GM18526 (cell line): ENCODE results near the gene ADARB2.

ENCODE experiments used
- POLR2A ChIP-seq: IDR thresholded peaks from 3 replicates; pipeline ENCODE4 v1.6.1; 2011; ENCODE audit not compliant: insufficient read length; ENCODE audit errors: extremely low read depth

The ADARB2 gene

DNA sequence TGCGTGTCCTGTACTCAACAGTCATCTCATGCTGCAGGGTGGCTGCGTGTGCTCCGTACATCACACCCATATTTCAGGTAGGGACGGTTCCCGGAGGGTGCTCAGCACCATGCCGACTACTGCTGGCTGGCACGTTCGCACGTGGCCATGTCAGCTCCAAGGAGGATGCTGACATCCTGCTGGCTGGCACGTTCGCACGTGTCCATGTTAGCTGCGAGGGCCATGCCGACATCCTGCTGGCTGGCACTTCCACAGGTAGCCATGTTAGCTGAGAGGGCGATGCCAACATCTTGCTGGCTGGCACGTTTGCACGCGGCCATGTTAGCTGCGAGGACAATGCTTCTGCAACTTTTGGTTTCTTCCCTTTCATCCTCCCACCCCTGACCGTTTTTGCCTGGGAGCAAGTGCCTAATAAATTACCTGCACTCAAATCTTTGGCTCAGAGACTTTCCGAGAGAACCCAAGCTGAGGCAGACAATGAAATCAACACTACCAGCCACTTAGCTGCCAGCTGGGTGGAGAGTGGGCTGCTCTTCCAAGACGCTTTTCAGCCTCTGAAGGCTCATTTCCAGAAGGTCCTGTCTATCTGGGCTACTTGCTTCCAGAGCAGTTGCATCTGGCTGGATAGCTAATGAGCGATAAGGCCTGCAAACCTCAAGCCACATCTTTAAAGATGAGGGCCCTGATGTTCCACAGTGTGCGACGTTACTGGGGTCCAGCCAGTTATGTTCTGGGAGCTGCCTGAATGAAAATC lies 576.6 kb downstream of the ADARB2 start:
- no peak for TF ChIP-seq POLR2A

DNA sequence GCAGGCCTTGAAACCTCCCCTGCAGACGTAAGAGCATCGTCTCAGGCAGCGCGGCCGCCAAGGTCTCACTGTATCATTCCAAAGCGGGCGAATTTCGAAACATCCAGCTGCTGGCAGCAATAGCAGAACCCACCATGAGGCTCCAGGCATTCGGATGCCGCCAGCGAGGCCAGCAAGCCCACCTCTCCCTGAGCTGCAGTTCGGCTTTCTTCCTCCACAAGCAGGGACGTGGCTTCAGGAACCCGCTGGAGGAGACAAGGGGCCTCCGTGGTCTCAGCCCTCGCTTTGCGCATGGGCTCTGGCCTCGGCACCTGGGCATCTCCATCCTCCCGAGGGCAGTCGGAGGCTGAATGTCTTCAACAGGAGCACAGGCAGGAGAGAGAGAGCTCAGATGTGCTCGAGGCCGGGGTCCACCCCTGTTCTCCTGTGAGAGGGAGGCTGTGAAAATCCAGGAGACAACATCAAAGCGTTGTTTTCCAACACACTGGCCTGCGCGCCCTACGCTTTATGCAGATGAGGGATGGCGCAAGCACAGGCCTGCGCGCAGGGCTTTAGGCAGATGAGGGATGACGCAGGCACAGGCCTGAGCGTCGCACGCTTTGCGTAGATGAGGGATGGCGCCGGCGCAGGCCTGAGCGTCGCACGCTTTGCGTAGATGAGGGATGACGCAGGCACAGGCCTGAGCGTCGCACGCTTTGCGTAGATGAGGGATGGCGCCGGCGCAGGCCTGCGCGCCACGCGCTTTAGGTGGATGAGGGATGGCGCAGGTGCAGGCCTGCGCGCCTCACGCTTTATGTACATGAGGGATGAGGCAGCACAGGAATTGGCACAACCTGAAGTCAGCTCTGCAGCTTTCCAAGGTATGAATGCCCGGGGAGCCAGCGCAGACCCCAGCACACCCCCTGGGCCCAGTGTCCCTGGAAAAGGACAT lies 577.9 kb downstream of the ADARB2 start:
- no peak for TF ChIP-seq POLR2A

DNA sequence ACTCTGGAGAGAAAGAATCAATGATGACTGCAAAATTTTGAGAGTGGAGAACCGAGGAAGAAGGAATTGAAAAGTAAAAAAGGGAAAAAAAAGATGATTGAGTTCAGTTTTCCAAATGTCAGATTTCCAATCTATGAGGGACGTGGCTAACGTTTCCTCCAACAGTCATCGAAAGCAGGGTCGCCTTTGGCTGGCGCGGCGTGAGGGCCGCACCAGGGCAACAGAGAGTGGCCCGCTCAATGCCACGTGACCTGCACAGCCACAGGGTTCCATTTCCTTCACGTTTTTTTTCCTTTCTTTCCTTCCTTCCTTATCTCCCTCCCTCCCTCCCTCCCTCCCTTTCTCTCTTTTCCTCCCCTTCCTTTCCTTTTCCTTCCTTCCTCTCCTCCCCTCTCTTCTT lies 579.3 kb downstream of the ADARB2 start:
- no peak for TF ChIP-seq POLR2A

DNA sequence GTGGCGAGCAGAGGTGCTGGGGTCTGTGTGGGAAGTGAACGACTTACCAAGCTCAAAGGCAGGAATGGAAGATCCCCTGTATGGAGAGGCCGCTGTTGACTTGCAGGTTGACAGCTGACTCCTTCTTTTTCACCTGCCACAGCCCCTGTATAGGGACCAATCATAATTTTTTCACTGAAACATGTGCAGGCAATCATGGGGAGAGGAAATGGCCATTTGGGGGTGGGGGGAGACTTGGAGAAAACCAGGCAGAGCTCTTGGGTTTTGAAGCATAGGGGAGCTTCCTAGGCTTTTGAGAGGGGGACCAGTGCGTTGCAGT lies 579.8 kb downstream of the ADARB2 start:
- TF ChIP-seq POLR2A = no peak

DNA sequence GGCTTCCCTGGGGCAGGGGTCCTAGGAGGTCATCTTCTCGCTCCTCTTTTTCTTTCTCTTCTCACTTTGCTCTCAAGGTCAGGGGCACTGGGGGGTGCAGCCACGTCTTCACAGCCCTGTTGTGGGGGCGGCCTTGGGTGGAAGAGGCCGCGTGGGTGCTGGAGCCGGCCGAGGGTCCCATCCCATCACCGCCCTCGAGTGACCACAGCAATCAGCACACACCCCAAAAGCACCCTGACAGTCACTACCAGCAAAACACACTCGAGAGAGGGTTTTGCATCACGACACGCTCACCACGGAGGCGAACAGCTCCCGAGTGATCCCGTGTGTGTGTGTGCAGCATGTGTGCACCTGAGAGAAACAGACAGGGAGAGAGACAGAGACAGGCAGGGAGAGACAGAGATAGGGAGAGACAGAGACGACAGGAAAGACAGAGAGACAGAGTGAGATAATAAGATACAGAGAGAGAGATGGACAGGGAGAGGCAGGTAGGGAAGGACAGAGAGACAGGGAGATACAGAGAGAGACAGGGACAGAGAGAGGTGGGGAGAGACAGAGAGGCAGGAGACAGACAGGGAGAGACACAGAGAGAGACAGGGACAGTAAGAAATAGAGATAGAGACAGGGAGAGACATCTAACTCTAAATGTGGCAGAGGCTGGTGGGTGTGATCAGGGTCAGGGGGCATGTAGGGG lies 580.3 kb downstream of the ADARB2 start:
- no peak for TF ChIP-seq POLR2A

DNA sequence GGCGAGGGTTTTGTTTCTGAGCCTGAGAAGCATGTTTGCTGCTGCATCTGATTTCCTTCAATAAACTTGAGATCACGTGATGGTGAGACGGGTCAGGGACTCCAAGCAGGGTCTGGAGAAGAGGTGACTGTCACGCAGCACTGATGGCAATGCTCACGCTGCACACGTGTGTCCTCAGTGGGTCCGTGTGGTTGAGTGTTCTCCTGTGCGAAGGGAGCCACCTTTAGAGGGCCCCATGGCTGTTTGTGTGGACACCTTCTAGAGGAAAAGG lies 580.8 kb downstream of the ADARB2 start:
- no peak for TF ChIP-seq POLR2A

DNA sequence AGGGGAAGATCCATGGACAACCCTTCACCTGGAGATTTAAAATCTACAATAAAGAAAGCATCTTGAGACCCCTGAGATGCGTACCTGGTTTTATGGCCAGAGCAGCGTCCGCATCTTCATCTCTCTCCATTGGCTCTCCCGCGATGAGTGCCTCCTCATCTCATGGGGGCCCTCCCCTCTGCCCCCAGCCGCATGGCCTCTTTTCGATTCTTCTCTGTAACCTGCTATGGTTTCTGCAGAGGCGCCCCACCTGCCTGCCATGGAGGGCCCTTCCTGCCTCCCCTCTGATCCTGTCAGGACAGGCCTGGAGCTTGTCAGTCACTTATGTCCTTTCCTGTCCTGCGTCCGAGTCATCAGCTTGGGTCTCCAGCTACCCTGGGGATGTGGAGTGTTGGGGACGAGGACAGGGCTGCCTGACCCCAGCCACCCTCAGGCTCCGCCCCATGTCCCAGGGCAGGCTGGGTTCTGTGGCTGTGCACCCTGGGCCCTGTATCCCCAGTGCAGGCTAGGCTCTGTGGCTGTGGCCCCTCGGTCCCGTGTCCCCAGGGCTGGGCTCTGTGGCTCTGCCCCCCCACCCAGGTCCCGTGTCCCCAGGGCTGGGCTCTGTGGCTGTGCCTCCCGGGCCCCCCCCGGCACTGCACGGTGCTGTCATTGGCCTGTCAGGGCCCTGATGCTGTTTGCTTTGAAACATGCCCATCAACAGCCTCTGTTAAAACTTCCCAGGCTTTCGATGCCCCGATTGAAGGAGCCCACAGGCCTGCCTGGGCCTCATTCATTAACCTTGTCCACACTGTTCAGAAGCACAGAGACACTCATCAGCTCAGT lies 581.3 kb downstream of the ADARB2 start:
- TF ChIP-seq POLR2A = no peak

DNA sequence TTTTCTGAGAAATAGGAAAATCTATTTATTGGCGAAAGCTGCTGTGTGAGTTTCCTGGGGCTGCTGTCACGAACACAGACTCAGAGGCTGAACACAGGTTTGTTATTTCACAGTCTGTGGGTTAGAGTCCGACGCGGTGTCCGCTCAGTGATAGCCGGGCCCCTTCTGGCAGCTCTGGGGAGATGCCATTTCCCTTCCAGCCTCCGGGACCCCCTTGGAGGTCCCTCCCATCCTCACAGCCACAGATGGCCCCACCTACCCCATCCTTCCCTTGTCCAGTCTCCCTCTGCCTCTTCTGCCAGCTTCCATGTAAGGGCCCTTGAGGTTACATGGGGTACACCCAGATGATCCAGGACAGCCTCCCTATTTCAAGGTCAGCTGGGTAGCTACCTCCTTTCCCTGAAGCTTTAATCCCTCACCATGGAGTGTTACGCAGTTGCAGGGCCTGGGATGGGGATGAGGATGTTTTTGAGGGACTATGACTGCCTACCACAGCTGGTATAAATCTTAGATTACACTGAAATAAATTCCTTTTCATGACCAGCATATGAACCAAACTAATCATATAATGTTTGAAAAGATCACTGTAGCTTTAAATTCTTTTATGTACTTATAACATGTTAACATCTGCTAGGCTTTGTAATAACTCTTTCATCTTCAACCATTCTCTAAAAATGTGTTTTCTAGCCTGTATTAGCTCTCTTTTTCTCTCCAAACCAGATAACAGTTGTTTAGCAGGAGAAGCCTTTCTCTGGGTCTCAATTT lies 582.6 kb downstream of the ADARB2 start:
- no peak for TF ChIP-seq POLR2A

DNA sequence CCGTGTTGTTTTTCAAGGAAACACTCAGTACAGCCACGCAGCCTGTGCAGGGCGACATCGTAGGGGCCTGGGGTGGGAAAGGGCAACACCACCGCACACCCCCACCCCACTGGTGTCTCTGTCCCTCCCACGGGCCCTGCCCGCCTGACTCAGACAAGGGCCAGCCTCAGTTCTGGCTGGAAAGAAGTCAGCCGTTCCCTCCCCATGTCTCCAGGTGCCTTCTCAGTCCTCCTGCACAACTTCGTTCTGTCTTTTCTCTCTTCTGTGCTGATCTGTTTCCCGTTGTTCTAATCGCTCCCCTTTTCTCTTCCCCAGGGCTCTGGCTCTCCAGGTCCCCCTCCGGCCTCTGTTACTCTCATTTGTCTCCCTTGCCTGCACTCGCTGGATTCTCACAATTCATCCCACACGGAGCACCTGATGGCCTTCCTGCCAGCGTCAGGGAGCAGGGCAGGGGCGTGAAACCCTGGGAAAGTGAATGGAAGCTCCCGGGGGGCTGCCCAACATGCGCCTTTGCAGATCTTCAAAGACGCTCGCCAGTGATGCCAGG lies 583.4 kb downstream of the ADARB2 start:
- TF ChIP-seq POLR2A = no peak

DNA sequence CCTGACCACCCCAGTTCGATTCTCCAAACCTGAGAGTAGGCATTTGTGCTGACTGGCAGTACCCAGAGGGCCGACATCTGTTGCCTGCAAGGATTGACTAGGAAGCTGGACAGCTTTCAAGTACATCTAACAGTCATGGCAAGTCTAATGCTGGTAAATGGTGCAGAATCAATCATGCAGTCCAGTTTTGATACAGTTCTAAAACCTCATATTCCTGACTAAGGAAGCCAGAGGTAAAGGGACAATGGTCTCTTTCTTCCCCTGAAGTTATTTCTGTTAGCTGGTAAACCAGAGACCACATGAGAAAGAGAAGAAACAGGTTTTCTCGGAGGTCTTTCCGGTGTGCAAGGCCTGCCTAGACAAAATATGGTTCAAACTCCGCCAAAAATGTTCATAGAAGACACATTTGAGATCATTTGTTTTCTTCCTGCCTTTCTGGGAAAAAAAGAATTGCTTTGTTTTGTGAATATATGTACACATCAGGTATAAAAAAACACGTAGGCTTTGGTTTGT lies 584.0 kb downstream of the ADARB2 start:
- TF ChIP-seq POLR2A = no peak

DNA sequence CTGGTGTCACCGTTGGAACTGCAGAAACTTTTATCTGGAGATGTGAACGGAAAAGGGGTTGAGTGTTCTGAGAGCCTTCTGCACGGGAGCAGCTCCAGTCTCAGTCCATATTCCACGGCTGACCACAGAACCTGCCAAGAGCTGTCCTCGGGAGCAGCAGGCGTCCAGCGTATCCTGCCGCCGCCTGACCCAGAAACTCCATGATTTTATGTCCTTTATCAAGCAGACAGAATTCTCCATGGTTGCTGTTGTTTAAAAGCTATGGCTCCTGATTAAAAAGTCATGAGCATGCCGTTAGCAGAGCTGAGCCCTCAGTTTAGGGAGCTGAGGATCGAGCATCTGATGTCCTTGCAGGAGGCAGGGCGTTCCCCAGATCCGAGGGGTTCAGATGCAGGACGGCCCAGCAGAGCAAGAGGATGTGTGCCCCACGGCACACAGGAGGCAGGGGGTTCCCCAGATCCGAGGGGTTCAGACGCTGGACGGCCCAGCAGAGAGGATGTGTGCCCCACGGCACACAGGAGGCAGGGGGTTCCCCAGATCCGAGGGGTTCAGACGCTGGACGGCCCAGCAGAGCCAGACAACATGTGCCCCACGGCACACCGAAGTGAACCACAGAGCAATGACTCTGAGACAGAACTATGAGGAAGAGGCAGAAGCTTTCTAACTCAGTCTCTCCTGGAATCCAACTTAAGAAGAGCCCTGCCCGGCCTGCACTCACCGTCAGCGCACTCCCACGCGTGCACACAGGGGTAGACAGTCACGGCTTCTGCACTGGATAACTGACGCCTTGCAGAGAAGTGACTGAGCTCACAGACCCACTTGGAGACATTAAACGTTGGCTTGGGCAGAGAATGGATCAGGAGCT lies 584.7 kb downstream of the ADARB2 start:
- no peak for TF ChIP-seq POLR2A

DNA sequence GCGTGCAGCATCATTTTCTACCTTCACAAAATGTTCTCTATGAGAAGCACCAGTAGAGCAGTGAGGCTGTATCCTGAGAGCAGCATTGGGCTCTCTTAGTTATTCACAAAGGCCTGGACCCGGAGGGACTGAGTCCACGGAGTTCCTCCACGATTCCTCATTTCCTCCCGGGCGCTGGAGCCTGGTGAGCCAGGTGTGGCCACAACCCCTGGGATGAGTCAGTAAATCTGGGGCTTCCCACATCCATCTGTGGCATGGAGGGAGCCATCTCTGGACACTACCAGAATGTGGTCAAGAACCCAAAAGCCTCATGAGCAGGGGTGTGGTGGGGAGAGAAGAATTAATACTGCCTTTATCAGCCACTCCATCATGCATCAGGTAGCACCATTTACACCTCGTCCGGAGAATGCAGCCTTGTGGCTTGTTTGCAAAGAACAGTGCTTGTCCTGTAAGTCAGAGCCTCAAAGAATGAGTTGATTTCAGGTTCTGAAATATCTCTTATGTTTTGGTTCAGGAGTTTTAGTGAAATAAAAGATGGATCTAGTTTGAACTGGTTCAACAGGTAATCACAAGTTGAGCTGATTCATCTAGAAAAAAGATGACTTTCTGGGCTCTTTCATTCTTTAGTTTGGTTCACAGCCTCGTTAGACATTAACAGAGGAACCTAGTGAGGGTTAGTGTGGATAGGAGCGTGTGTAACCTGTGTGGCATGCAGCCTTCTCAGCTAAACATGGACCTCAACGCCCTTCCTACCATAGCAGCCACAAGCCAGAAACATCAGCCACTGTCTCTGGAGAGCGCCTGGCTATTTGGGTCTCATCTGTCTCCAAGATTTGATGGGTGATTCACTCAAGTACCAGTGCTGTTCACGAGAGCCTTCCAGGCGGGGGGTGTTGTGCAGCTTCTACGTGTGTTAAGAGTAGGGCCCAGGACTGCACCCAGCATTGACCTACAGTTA lies 586.0 kb downstream of the ADARB2 start:
- no peak for TF ChIP-seq POLR2A
